PC-9 (cell line): ENCODE results near the gene GOLGA3.

Experiments
- EZH2 ChIP-seq: fragments of 200-600 bp; sonication (generic); IDR thresholded peaks from 2 replicates; pipeline ENCODE4 v1.8.0; 2017; ENCODE audit warnings: antibody characterized with exemption, low read depth
- TF ChIP-seq, protein P1 (sequence below): fragments of 200-600 bp; sonication (generic); conservative IDR thresholded peaks from 2 replicates; pipeline ENCODE4 v1.6.1; 2017; ENCODE audit warnings: mixed run types, antibody characterized with exemption, mild to moderate bottlenecking, moderate library complexity

GRCh38 chr12:132866251-132866828, 37.7 kb upstream of the GOLGA3 start:
- no peak for TF ChIP-seq EZH2
- TF ChIP-seq, protein P1, sequence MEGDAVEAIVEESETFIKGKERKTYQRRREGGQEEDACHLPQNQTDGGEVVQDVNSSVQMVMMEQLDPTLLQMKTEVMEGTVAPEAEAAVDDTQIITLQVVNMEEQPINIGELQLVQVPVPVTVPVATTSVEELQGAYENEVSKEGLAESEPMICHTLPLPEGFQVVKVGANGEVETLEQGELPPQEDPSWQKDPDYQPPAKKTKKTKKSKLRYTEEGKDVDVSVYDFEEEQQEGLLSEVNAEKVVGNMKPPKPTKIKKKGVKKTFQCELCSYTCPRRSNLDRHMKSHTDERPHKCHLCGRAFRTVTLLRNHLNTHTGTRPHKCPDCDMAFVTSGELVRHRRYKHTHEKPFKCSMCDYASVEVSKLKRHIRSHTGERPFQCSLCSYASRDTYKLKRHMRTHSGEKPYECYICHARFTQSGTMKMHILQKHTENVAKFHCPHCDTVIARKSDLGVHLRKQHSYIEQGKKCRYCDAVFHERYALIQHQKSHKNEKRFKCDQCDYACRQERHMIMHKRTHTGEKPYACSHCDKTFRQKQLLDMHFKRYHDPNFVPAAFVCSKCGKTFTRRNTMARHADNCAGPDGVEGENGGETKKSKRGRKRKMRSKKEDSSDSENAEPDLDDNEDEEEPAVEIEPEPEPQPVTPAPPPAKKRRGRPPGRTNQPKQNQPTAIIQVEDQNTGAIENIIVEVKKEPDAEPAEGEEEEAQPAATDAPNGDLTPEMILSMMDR = no peak
